HG03565 (cell line): Measurements from ENCODE around the gene ANGPTL8.

Source experiments
- ATAC-seq: cut with Tn5 transposase; IDR thresholded peaks from one replicate; pipeline ENCODE4 v1.9.1; 2021; ENCODE audit warnings: mild to moderate bottlenecking, moderate library complexity; ENCODE audit not compliant: unreplicated experiment

ANGPTL8 gene

DNA sequence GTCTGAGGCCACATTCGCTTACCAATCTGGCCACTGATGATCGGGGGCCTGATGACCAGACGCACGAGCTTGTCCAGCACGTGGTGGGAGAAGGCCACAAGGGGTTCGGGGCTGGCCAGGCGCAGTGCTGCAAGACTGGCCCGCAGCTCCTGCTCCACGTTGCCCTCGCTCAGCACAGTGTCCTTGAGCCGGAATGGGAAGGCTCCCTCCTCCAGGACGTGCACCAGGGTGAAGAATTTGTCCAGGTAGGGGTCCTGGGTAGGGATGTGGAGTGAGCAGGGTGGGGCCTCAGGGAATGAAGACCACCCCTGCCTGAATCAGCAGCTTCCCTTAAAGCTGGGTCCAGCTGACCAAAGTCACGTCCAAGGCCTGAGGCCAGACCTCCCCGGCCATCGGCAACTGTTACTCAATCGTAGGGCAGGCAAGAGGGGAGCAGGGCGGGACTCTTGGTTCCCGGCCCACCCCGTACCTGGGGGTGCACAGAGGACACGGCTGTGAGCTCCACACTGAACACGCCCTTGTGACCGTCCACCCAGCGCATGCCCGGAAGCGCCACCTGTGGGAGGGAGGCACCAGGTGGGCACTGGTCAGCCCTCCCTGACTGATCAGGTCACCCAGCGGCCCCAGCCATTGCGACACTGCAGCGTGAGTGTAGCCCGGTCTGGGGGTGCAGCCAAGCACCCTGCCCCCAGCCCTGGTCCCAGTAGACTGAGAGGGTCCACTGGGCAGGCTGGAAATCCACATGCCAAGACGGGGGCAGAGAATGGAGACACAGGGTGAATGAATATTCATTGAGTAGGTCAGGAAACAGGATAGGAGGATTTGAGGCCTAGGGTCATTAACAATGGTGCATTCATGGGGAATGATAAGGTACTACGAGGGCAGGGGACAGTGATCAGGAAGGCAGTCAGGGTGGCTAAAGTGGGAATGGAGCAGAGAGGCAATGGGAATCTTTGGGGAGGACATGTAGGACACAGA lies 2.8 kb upstream of the ANGPTL8 start:
- no peak for ATAC-seq

DNA sequence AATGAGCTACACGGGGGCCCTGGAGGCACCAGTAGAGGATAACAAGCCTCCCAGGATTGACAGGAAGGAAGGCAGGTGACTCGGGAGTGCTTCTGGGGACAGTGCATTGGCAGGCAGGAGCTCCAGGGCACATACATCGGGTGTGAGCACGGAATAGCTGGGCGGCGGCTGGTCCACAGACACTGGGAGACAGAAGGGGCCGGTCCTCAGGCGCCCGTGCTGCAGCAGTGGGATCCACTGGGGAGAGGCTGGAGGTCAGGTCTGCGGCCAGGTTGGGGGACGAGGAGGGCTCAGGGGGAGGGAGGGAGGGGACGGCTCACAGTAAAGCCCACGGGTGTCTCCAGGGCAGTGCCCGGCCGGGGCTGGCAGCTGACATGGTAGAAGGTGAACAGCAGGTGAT lies 2.1 kb upstream of the ANGPTL8 start:
- ATAC-seq, result no peak

DNA sequence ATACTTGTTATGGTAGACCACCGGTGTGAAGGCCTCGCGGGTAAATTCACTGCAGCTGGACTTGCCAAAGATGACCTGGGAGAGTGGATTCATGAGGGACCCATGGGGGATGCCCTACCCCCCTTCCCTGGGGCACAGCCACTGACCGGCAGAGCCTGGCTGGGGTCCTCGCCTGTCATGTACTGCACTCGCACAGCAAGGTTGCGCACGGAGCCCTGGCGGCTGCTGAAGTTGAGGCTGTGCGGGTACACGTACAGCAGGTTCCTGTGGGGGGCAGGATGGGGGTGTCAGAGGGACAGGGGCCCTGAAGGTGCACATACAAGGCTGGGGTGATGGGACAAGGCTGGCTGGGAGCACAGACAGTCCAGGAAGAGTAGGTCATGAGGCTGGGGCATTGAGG lies 1.4 kb upstream of the ANGPTL8 start:
- no peak for ATAC-seq

DNA sequence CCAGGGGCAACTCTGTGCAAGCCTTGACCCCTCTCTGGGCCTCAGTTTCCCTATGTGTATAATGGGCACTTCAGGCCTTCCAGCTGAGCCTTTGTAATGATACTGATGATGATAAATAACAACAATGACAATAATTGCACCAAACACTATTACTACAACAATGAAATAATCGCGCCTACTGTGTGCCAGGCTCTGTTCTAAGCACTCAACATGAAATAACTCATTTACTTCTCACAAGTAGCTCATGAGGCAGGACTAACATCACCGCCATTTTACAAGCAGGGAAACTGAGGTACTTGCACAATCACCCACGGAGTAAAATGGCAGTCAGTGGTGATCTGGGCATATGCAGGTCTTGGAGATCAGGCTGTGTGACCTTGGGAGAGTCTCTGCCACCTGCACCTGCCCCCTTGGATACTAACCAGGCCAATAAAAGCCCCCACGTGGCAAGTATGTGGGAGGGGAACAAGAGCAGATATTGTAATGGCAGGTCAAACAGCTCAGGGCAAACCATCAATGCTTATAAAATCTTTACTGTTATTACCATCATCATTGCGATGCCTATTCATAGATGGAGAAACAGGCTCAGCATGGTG lies 540 bp upstream of the ANGPTL8 start:
- no peak for ATAC-seq

DNA sequence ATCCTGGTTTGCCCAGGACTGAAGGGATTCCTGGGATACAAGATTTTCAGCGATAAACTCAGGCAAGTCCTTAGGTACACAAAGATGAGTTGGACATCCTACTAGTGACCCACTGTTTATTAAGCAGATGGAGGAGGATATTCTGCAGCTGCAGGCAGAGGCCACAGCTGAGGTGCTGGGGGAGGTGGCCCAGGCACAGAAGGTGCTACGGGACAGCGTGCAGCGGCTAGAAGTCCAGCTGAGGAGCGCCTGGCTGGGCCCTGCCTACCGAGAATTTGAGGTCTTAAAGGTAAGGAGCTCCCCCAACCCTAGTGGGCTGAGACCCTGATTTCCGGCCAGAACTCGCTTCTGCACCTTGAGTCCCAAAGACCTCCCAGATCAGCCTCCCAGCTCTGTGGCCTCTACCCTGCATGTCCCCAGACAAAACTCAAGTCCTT lies 607 bp downstream of the ANGPTL8 start:
- no peak for ATAC-seq

DNA sequence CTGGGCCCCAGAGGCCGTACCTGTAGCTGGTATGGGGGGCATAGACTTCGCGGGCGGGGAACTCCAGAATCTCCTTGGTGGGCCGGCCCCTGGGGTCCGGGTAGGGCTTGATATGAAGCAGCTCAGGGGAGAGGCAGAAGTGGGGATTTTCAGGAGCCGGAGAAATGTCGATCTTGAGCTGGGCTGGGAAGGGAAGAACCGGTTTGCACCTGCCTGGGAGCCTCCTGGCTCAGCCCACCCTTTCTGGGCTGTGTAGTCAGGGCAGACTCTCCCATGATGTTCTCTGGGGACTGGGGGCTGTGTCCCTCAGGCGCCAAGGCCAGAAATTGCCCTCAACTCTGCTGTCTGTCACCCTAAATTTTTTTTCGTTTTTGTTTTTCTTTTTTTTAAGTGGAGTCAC lies 2.6 kb downstream of the ANGPTL8 start:
- ATAC-seq, result no peak

DNA sequence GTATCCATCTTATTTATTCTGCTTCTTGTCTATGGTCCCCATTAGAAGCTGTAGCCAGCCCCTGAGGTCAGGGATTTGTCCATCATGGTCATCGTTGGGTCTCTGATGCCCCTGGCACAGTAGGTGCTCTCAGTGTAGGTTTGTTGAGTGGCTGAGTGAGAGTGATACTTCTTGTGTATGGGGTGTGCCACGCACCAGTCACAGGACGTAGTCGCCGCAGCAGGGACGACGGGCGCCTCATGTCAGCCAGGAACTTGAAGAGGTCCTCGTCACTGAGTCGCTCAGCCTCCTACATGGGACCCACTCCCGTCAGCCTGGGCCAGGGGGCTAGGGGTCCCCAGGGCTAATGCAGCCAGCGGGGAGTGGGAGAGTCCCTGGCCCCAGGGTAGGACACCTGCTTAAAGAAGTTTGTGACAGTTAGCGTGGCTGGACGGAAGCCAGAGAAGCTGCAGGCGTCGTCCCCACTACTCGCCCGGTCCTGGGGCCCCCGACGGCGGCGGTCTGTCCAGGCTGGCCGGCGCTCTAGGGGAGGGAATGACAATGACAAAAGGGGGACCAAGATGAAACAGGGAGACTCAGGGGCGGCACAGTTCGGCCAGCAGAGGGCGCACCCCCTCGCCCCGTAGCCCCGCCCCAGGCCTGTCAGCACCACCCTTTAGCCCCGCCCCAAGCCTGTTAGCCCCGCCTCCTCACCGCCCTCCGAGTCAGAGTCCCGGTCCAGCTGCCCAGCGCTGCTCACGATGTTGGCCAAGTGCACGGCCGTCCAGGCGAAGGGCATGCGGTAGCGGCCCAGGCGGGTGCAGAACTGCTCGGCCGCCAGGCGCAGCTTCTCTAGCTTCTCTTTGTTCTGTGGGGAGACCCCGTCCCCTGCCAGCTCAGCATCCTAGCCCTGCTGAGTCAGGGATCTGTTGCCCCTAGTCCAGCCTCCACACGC lies 3.7 kb downstream of the ANGPTL8 start:
- no peak for ATAC-seq

DNA sequence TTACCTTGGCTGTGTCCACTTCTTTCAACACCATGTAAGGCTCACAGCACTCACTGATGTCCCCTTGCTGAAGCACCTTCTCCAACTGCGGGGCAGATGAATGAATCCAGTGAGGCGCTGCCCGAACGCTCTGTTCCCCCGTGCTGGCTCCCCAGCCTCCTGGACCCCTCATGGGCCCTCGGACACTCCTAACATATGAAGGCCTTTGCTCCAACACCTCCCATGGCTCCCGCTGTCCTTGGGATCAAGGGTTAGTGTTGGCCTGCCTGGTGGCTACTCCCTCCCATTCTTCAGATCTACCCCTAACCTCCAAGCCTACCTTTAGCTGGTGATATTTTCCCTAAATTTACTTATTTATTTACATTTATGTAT lies 4.4 kb downstream of the ANGPTL8 start:
- ATAC-seq, result no peak

DNA sequence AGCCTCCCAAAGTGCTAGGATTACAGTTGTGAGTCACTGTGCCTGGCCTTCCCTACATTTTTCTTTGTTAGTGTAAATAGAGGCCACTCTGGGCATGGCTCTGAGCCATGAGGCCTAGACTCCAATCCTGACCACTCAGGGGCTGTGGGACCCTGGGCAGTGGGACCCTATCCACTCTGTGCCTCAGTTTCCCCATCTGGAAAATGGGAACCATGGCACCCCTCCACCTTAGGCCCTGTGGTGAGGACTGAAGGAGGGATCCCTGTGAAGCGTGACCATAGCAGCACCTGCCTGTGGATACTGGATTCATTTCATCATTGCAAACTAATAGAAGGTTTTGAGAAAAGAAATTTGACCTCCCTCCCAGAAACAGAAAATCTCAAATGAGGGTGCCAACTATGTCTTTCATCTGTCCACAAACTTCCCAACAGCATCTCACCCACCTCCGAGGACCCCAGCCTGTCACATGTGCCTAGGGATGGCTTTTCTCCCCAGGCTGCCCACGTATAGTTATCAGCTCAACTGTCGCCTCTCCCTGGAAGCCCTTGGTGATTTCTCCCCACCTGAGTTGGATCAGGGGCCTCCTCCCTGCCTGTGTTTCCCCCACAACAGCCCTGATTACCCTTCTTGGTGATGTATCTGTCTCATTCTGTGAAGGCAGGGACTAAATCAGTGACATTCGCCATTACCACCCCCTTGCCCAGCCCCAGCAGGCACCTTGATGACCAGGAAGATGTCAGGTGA lies 5.6 kb downstream of the ANGPTL8 start:
- ATAC-seq, result no peak

DNA sequence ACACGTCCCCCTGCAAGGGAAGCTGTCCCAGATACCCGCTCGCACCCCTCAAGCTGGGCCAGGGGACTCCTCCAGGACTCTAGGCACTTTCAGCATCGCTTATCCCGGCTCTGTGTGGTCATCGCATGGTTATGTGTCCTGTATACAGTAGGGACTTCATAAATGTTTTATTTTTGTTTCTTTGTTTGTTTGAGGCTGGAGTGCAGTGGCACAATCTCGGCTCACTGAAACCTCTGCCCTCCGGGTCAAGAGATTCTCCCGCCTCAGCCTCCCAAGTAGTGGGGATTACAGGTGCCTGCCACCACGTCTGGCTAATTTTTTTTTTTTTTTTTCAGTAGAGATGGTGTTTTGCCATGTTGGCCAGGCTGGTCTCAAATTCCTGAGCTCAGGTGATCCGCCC lies 7.5 kb downstream of the ANGPTL8 start:
- no peak for ATAC-seq

DNA sequence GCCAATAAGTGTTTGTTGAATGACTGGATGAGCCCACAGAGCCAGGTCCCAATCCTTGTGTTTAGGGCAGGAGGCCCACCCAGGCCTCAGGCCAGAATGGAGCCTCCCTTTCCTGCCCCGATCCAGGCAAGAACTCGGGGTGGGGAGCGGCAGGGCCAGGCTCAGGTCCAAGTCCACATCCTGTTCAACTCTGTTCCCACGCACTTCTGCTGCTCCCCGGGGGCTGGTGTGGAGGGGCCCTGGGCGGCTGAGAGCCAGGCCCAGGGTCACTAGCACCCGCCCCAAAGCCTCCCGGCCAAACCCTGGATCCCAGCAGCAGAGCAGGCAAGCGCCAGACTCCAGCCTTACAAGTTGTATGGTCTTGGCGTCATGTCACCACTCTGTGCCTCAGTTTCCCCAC lies 8.0 kb downstream of the ANGPTL8 start:
- no peak for ATAC-seq

DNA sequence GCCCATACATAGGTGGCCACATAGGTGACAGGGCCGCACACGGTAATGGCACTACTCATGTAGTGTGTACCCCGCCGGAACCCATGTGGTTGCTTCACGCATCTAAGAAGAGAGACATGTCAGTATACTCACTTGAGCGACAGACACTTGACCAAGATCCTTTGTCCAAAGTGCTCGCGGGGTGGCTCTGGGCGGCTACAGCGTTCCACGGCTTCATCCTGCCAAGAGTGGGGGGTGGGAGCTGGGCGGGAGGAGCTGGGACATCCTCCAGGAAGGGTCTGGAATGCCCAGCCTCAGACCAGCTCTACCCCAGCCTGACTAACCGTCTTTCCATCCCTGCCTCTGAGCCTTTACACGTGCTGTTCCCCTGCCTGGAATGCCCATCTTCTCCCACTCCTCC lies 8.5 kb downstream of the ANGPTL8 start:
- ATAC-seq, result no peak

DNA sequence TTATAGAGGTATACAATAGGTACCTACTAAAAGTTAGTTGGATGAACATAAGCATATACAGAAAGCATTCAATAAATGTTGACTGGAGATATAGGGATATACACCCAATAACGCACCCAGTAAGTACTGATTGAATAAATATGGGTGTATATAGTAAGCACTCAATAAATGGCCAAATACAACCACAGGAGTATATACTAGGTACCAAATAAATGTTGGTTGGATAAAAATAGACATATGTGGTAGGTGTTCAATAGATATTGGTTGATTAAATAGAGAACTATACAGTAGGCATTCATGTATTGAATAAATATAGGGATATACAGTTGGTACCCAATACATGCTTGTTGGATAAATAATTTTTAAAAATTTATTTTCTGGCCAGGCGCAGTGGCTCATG lies 9.4 kb downstream of the ANGPTL8 start:
- no peak for ATAC-seq

DNA sequence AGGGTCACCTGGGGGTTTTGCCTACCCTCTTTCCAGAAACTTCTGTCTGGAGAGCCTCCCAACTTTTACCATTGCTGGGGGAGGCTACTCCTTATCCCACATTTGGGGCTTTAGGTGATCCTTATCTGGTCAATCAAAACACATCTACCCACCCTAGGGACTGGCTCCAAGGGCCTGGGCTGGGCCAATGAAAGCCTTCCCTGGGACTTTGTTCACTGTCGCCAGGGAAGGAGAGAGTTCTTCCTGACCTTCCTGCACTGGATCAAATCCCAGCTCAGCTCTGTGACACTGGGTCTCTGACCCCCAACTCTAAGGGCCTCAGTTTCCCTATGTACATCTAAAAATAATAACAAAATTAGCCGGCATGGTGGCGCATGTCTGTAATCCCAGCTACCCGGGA lies 11.8 kb downstream of the ANGPTL8 start:
- ATAC-seq, result no peak

DNA sequence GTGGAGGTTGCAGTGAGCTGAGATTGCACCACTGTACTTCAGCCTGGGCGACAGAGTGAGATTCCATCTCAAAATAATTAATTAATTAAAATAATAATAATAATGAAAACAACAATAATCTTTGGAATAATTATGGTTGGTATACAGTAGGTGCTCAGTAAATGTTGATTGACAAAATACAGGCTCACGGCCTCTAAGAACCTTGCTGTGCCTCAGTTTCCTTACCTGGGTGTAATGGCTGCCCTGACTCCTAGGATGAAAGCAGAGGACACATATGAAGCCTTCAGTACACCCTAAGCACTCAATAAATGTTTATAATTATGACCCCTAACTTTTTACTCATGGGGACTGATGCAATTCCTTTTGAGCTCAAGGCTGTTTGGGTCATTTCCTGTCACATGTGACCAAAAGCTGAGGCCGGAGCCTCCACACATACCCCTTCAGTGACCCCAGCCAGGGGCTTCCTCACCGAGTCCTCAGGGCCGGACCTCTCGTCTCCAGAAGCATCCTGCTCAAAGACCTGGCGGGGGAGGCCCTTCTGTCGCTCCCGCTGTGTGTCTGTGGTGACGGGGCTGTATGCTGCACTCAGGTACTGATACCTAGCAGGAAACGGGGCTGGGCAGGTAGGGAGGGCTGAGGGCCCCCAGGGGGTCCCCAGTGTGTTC lies 12.4 kb downstream of the ANGPTL8 start:
- ATAC-seq, result no peak

DNA sequence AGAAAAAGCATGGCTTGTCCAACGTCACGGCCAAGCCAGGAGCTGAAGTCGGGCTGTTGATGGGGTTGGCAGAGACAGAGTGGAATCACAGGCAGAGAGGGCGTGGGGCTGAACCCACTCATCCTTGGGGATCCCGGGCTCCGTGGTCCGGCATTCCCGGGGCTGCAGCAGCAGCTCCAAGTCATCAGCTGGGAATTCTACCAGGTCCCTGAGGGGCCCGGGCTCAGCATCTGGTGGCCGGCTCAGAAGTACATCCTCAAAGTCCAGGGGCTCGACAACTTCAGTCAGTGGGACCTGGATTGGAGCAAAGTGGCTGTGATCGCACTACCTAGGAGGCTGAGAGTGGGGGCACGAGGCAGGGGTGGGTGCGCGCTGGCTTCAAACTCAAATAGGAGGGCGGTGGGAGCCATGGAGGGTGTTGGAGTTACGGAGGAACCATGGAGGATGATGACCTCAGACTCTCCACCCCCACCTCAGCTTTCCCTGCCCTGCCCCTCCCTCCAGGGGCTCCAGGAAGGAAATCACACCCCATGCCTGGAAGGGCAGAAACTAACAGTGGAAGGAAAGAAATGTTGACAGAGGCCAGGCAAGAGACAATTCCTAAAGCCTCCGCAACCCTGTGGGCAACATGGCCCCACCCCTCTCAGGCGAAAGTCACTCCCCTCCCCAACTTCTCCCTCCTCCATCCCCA lies 13.4 kb downstream of the ANGPTL8 start:
- no peak for ATAC-seq

DNA sequence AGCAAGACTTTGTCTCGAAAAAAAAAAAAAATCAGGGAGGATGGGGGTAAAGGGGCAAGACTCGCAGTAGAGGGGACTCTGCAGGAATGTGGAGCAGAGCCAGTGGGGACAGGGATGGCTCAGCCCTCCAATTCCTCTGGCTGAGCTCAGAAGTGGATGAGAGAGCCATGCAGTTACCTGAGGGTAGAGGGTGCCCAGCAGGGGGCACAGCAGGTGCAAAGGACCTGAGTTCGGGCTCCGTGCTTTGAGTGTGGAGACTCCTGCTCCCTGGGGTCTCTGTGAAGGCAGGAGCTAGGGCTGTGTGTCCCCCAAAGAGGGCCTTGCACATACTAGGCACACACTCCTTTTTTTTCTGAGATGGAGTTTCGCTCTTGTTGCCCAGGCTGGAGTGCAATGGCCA lies 15.2 kb downstream of the ANGPTL8 start:
- no peak for ATAC-seq

DNA sequence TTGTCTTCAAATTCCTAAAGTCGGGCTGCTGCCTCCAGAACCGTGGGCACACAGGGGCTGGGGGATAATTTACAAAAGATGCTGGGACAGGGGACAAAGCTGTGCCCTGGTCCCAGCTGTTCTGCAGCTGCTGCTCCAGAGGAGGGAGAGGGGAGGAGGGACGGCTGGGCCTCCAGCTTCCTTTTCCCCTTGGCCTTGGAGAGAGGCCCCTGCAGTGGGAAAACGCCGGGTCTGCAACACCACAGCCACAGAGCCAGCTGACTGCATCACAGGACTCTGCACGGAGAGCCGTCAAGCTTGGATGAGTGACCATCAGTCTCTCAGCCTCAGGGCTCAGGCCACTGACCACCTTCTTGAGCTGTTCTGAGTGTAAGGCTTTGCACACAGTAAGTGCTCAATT lies 16.8 kb downstream of the ANGPTL8 start:
- ATAC-seq, result no peak

DNA sequence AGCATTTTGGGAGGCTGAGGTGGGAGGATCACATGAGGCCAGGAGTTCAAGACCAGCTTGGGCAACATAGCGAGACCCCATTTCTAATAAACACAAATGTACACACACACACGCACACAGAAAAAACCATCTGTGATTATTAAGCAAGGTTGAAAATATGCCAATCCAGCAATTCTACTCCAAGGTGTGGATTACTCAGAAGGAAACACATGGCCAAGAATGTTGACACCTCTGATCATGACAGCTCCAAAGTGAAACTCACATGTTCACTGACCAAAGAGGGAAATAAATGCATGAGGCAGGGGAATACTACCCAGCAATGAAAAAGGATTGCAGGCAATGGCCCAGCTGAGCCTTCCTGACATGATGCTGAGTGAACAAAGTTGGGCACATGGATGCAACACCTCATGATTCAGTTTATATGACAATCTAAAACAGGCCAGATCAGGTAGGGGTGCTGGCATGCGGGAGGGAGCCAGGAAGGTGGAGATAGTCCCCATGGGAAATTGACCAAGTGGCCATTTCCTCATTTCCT lies 18.5 kb downstream of the ANGPTL8 start:
- ATAC-seq, result no peak
